Myocyte (in vitro differentiated cells): ENCODE data around the gene GTF3C6. TPM values are rescaled to one million over a fixed set of nuclear protein-coding genes. Genes with fewer than 3 reads are reported as not detected.
"Not testable (repeated sequence)": the region's sequence is repeated elsewhere in the genome, so short reads cannot be mapped to it uniquely, and the experiment has no call there.

Experiments
- DNase-seq: peaks from one replicate; pipeline ENCODE4 v3.0.0-alpha.2; 2012; ENCODE audit warnings: low read depth
- polyA plus RNA-seq: library from polyadenylated mRNA; unstranded; fragments of >200 nt; gene quantifications from one replicate; pipeline ENCODE4 v1.2.1, GENCODE V29; 2012; ENCODE audit warnings: missing spikeins
- total RNA-seq: library from RNA; depleted of rRNA; stranded (reverse); fragments of >200 nt; gene quantifications from 2 replicates; pipeline ENCODE4 v1.2.3, GENCODE V29; 2014

GTF3C6 gene, protein sequence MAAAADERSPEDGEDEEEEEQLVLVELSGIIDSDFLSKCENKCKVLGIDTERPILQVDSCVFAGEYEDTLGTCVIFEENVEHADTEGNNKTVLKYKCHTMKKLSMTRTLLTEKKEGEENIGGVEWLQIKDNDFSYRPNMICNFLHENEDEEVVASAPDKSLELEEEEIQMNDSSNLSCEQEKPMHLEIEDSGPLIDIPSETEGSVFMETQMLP
- total RNA-seq = 97.2 and 114 TPM in 2 replicates
- 63.1 TPM for polyA plus RNA-seq

DNA sequence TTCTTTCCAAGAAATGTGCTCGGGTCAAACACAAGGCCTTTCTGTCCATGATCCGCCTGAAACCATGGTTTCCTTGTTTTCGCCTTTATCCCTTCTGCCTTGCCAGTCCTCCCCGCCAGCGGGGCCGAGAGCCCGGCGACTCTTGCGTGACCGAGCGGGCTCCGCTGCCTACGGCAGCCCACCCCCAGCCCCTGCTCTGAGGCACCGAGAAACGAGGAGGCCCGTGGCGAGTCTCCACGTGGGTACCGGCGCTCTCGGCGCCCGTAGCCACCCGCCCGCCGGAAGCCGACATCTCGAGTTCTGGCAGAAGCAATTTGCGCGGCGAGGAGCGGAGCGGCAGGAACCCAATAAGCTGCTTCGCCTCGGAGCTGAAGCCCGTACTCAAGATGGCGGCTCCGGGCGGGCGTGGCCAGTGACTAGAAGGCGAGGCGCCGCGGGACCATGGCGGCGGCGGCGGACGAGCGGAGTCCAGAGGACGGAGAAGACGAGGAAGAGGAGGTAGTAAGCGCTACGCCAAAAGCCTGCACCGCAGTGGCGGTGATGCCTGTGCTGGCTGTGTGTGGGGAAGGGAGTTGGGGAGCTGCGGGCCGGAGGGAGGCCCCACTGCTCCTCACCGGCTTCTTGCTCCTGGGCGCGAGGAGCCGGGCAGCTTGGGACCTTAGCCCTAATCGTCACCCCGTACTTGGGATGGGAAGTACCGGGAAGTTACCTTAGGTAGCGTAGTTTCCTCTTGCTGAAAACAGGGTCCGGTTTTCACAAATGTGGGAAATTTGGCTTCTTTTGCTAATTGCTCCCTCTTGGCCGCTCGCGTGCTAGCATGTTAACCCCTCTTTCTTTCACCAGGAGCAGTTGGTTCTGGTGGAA is at the start of gene GTF3C6:
Gene GTF3C6 (plus strand): TSS at position 378 of the 864 bp plus-strand sequence. CDS start 64 bp downstream, at position 442.
- DNase-seq = peak; percentile 95

DNA sequence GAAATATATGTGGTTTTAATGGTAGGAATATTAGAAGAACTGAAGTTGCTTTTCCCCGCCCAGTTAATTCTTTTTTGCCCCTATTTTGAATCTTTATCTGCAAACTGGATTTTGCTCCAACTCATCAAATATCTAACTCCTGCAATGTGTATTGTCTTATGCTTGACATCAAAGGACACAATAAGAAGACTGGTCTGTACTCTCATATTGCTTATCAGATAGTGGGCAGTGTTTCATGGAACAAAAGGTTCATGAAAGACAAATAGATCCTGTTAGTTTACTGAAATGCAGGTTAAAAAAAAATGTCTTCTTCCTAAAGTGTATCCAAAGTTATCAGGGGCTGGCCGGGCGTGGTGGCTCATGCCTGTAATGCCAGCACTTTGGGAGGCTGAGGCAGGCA is 27.7 kb upstream of the GTF3C6 start:
- DNase-seq = no peak

GRCh38 chr6:110933912-110934311 is 24.6 kb upstream of the GTF3C6 start:
- no peak for DNase-seq

DNA sequence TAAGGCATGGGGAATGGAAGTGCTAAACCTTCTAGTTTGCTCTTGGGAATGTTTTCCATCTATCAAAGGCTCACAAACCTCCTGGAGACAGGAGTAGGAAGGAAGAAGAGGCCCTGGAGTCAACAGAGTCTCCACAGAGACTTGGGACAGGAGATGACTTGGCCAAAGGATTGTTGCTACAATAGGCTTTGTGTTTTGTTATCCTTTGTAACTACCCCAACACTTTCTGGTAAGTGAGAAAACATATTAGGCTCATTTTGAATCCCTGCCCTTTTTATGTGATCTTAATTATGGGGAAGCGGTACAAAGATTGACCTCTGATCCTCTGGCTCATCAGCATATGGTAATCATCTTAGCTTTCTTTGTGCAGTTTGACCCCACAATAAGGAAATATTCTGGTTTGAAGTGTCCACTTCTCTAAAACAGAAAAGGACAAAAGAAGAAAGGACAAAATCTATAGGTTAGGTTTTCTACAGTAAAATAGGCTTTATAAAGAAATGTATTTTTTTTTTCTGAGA is 24.1 kb upstream of the GTF3C6 start:
- DNase-seq = no peak

GRCh38 chr6:110935171-110935570 is 23.3 kb upstream of the GTF3C6 start:
- DNase-seq = no peak

- DNase-seq = no peak
Measured at GRCh38 chr6:110938171-110938570, 20.3 kb upstream of the GTF3C6 start.

GRCh38 chr6:110939429-110940200 is 18.9 kb upstream of the GTF3C6 start:
- DNase-seq = no peak

- DNase-seq = peak; percentile 76
Measured at GRCh38 chr6:110944681-110945151, 13.8 kb upstream of the GTF3C6 start.

GRCh38 chr6:110946498-110946897 is 12.0 kb upstream of the GTF3C6 start:
- DNase-seq = no peak

DNA sequence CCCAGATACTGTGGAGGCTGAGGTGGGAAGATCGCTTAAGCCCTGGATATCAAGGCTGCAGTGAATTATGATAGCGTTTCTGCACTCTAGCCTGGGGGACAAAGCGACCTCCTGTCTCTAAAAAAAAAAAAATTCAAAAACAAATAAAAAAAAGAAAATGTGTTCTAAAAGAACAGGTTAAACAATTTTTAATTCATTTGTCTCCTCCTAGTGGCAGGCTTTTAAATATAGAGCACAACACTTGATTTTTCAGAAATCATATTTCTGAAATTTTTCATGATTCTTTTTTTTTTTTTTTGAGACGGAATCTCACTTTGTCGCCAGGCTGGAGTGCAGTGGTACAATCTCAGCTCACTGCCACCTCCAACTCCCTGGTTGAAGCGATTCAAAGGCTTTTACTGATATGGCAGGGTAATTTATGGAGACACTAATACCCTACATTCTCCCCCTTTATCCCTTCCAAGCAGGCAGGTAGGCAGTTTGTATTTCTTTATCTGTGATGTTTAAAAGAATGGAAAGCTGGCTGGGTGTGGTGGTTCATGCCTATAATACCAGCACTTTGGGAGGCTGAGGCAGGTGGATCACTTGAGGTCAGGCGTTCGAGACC is 8.7 kb upstream of the GTF3C6 start:
- peak; percentile 52 for DNase-seq

- no peak for DNase-seq
Measured at GRCh38 chr6:110950440-110950839, 8.1 kb upstream of the GTF3C6 start.

DNA sequence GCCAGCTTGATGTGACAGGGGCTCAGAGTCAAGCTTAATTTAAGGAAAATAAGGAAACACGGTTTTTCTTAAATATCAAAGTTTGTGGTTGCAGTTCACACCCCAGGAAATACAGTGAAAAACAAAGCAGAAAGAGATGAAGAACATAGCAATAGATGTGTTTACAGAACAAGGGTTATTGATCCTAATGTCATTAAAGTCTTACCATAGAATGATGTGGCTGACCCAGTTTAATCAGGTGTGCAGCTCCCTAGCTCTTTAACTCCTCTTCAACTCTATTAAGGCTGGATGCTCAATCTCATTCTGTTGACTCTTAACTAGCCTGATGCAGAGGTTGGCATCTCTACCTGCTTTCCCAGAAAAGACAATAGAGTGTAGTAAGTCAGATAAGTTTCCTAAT is 7.5 kb upstream of the GTF3C6 start:
- DNase-seq = no peak

GRCh38 chr6:110951986-110952794 is 6.3 kb upstream of the GTF3C6 start:
- no peak for DNase-seq

DNA sequence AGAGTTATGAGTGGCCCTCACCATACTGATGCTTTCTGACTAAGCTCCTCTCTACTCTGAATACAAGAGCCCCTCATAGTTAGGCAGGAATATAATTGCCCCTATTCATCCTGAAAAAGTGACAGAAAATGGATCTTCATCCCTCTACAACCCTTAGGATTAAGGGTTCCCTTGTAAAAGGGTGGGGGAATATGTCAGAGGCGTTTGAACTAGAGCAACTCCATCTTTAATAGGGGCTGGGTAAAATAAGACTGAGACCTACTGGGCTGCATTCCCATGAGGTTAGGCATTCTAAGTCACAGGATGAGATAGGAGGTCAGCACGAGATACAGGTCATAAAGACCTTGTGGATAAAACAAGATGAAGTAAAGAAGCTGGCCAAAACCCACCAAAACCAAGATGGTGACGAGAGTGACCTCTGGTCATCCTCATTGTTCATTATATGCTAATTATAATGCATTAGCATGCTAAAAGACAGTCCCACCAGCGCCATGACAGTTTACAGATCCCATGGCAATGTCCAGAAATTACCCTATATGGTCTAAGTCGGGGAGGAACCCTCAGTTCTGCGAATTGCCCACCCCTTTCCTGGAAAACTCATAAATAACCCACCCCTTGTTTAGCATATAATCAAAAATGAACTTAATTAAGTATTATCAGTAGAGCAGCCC is 4.7 kb upstream of the GTF3C6 start:
- DNase-seq = no peak

DNA sequence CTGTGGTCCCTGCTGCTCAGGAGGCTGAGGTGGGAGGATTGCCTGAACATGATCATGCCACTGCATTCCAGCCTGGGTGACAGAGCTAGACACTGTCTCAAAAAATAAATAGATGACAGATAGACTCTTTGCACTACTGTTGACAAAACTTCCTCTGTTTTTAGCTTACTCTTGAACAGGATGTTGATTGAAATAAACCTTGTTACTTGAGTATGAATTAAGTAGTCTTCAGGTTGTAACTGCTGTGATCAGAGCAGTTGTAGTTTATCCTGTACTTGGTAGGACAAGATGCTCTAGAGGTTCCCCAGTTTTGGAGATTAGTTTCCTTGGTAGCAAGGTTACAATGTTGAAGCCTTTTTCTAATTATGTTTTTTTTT is 1.5 kb downstream of the GTF3C6 start:
- DNase-seq = no peak

DNA sequence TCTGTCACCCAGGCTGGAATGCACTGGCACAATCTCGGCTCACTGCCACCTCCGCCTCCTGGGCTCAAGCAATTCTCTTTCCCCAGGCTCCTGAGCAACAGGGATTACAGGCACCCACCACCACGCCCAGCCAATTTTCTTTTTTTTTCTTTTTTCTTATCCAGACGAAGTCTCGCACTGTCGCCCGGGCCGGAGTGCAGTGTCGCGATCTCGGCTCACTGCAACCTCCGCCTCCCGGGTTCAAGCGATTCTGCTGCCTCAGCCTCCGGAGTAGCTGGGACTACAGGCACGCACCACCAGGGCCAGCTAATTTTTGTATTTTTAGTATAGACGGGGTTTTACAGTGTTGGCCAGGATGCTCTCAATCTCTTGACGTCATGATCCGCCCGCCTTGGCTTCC is 4.1 kb downstream of the GTF3C6 start:
- DNase-seq = not testable (repeated sequence)

DNA sequence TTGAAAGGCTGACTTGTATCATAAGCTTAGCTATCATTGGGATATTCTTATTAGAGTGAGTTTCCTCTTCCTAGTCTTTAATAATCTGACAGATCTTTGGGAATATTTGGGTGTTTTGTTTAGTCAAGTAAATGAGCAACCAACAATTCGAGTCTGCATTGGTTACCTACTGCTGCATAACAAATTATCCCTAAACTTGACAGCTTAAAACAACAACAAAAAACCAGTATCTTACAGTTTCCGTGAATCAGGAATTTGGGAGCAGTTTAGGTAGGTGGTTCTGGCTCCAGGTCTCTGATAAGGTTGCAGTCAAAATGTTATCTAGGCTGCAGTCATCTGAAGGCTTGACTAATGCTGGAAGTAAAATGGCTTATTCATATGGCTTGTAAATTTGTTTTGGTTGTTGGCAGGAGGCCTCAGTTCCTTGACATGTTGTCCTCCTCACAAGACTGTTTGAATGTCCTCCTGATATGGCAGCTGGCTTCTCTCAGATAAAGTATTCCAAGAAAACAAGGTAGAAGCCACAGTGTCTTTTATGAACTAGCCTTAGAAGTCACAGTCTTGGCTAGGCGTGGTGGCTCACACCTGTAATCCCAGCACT is 7.2 kb downstream of the GTF3C6 start:
- DNase-seq = no peak

DNA sequence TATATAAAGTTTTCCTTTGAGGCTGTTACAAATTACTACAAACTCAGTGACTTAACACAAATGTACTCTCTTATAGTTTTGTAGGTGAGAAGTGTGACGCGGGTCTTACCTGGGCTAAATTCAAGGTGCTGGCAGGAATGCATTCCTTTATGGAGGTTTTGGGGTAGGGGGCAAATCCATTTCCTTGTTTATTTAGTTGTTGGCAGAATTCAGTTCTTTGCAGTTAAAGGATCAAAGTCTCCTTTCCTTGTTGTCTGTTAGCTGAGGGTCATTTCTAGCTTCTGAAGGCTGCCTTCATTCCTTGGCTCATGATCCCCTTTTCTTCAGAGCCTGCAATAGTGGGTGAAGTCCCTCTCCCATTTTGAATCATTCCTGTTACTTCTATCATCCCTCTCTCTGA is 10.2 kb downstream of the GTF3C6 start:
- not testable (repeated sequence) for DNase-seq

- no peak for DNase-seq
Measured at GRCh38 chr6:110971468-110971867, 13.0 kb downstream of the GTF3C6 start.
